Neutrophil (primary cell): Measurements from ENCODE around the gene SGSM1.

Experiments
- H3K27ac ChIP-seq: fragments of 200-600 bp; sonication (generic); 2 replicates; pipeline ENCODE4 v1.5.1; 2016; ENCODE audit warnings: mild to moderate bottlenecking, moderate library complexity
- H3K27me3 ChIP-seq: fragments of 200-600 bp; sonication (generic); 2 replicates; pipeline ENCODE4 v1.6.0; 2016; ENCODE audit warnings: mild to moderate bottlenecking
- H3K36me3 ChIP-seq: fragments of 200-600 bp; sonication (generic); 2 replicates; pipeline ENCODE4 v1.5.1; 2017
- H3K4me1 ChIP-seq, 2 experiments: fragments of 200-600 bp in 1 of 2; sonication (generic) in 1 of 2; 1 replicate in 1 of 2; 2 replicates in 1 of 2; pipeline versions ENCODE4 v1.5.1 to v1.6.1; 2013 to 2016; ENCODE audit warnings: low read depth in 1 of 2, low read length in 1 of 2, mild to moderate bottlenecking in 1 of 2, moderate library complexity in 1 of 2; ENCODE audit not compliant: control insufficient read depth in 1 of 2, insufficient read depth in 1 of 2
- H3K4me3 ChIP-seq, 2 experiments: fragments of 200-600 bp in 1 of 2; sonication (generic) in 1 of 2; 1 replicate in 1 of 2; 2 replicates in 1 of 2; pipeline ENCODE4 v1.5.1; 2013 to 2016; ENCODE audit warnings: low read depth in 1 of 2, low read length in 1 of 2, mild to moderate bottlenecking in 1 of 2, moderate library complexity in 1 of 2
- H3K9me3 ChIP-seq: fragments of 200-600 bp; sonication (generic); 2 replicates; pipeline ENCODE4 v1.5.1; 2016
- TF ChIP-seq, protein P1 (sequence below): fragments of 200-600 bp; sonication (generic); IDR thresholded peaks from 2 replicates; pipeline ENCODE4 v1.5.1; 2016; ENCODE audit warnings: antibody characterized with exemption

Gene SGSM1

DNA sequence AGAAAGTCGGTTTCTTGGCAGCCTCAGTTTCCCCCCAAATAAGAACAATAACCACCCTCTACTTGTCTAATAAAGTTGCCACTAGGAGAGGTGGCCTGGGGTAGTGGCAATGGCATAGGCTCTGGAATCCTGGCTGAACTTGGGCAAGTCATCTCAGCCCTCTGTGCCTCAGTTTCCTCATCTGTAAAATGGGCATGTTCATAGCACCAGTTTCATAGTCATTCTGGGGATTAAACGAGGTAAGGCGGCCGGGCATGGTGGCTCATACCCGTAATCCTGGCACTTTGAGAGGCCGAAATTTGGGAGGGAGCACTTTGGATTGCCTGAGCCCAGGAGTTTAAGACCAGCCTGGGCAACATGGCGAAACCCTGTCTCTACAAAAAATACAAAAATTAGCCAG, 63.0 kb downstream of the SGSM1 start:
- Histone ChIP-seq H3K9me3 (no peaks in the 10 kb centered on the region), H3K27ac (no peak overlapping the region), H3K27me3 (no peaks in the 10 kb centered on the region), H3K36me3 (no peaks in the 10 kb centered on the region), H3K4me3 (no peak overlapping the region), H3K4me1 (no peaks in the 10 kb centered on the region)
- TF ChIP-seq, protein P1, sequence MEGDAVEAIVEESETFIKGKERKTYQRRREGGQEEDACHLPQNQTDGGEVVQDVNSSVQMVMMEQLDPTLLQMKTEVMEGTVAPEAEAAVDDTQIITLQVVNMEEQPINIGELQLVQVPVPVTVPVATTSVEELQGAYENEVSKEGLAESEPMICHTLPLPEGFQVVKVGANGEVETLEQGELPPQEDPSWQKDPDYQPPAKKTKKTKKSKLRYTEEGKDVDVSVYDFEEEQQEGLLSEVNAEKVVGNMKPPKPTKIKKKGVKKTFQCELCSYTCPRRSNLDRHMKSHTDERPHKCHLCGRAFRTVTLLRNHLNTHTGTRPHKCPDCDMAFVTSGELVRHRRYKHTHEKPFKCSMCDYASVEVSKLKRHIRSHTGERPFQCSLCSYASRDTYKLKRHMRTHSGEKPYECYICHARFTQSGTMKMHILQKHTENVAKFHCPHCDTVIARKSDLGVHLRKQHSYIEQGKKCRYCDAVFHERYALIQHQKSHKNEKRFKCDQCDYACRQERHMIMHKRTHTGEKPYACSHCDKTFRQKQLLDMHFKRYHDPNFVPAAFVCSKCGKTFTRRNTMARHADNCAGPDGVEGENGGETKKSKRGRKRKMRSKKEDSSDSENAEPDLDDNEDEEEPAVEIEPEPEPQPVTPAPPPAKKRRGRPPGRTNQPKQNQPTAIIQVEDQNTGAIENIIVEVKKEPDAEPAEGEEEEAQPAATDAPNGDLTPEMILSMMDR: no peak

DNA sequence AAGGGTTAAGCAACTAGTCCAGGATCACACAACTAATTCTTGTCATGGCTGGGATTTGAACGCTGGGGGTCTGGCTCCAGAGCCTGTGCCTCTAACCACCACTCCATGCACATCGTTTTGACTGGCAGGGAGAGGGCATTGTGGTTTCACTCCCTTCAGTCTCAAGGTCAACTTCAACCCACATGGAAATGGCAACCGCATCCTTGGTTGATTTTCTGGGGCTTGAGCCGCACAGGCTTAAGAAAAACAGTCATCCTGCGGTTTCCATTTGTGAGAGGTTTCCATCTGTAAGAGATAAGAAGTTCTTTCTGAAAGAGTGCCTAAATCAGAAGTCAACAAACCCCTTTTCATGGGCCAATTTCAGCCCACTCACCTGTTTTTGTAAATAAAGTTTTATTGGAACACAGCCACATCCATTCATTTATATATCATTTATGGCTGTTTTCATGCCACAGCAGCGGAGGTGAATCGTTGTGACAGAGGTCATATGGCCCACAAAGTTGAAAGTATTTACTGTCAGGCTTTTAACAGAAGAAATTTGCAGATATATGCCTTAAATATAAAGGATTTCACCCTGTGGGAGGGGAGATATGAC, 65.7 kb downstream of the SGSM1 start:
- no peaks in the 10 kb centered on the region for H3K27me3 ChIP-seq
- H3K4me1 ChIP-seq: no peaks in the 10 kb centered on the region
- no peaks in the 10 kb centered on the region for H3K36me3 ChIP-seq
- no peaks in the 10 kb centered on the region for H3K9me3 ChIP-seq
- TF ChIP-seq, protein P1: no peak
- no peak overlapping the region for H3K4me3 ChIP-seq
- H3K27ac ChIP-seq: no peak overlapping the region

DNA sequence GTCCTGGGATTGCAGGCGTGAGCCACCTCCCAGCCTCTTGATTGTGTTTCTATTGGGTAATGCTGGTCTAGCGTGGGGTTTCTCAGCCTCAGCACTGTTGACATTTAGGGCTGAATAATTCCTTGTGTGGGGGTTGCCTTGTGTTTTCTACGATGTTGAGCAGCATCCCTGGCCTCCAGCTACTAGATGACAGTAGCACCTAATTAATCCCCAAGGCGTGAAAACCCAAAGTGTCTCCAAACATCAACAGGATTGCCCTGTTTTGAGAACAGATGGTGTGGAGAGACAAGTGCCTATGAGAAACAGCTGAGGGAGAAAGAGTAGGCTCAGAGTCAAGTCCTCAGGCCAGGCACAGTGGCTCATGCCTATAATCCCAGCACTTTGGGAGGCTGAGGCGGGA, 67.2 kb downstream of the SGSM1 start:
- no peaks in the 10 kb centered on the region for H3K4me1 ChIP-seq
- no peak overlapping the region for H3K27ac ChIP-seq
- TF ChIP-seq, protein P1: no peak
- no peaks in the 10 kb centered on the region for H3K9me3 ChIP-seq
- no peaks in the 10 kb centered on the region for H3K36me3 ChIP-seq
- no peak overlapping the region for H3K4me3 ChIP-seq
- no peaks in the 10 kb centered on the region for H3K27me3 ChIP-seq

DNA sequence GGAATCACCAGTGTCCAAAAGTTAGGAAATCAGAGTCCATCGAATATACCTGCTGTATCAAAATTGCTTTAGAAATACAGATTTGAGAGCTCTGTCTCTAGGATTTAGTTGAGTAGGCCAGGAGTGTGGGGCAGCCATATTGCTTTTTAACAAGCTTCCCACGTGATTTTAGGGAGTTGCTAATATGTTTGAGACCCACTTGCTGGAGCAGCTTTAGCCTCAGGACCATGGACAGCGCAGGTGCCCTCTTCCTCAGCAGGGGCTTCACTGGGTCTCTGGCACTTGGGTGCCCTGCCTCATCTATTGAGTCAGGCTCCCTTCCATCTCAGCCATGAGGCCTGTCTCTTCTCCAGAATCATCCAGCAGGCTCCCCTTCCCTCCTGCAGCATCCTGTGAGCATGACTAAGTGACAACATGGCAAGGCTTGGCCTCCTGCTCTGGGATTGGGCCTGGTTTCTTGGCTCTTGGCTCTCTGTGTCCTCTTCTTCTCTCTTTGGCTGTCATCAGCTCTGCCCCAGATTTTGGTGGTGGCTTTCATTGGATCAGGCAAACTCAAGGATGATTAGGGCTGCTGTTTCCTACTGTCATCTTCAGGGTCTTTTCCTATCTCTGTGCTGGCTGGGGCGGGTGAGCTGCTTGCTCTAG, 70.0 kb downstream of the SGSM1 start:
- TF ChIP-seq, protein P1: no peak
- H3K36me3 ChIP-seq: no peaks in the 10 kb centered on the region
- no peaks in the 10 kb centered on the region for H3K9me3 ChIP-seq
- H3K4me3 ChIP-seq: no peak overlapping the region
- no peaks in the 10 kb centered on the region for H3K27me3 ChIP-seq
- no peak overlapping the region for H3K27ac ChIP-seq
- H3K4me1 ChIP-seq: no peaks in the 10 kb centered on the region

DNA sequence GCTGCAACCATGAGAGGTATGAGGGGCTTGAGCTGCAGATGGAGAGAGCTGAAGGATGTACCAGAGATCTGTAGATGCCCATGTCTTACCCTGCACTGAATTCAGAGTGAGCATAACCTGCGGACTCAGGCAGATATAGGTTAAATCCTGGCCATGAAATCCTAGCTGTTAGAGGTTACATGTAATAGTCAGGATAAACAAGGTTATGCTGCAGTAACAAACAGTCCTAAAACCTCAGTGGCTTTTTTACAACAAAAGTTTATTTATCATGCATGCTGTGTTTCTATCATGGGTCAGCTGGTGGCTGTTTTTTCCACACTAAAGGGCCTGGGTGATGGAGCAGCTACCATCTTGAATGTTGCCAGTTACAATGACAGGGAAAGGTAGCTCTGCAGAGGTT, 70.7 kb downstream of the SGSM1 start:
- Histone ChIP-seq H3K4me3 (no peak overlapping the region), H3K9me3 (no peaks in the 10 kb centered on the region), H3K36me3 (no peaks in the 10 kb centered on the region), H3K27ac (no peak overlapping the region), H3K27me3 (no peaks in the 10 kb centered on the region), H3K4me1 (no peaks in the 10 kb centered on the region)
- TF ChIP-seq, protein P1: no peak
